HG02571 (cell line): ENCODE data around the gene NPLOC4.
"Not testable (repeated sequence)": the region's sequence is repeated elsewhere in the genome, so short reads cannot be mapped to it uniquely, and the experiment has no call there.

Source experiments
- ATAC-seq: cut with Tn5 transposase; IDR thresholded peaks from one replicate; pipeline ENCODE4 v1.9.1; 2021; ENCODE audit warnings: mild to moderate bottlenecking, moderate library complexity; ENCODE audit not compliant: unreplicated experiment

Gene NPLOC4

DNA sequence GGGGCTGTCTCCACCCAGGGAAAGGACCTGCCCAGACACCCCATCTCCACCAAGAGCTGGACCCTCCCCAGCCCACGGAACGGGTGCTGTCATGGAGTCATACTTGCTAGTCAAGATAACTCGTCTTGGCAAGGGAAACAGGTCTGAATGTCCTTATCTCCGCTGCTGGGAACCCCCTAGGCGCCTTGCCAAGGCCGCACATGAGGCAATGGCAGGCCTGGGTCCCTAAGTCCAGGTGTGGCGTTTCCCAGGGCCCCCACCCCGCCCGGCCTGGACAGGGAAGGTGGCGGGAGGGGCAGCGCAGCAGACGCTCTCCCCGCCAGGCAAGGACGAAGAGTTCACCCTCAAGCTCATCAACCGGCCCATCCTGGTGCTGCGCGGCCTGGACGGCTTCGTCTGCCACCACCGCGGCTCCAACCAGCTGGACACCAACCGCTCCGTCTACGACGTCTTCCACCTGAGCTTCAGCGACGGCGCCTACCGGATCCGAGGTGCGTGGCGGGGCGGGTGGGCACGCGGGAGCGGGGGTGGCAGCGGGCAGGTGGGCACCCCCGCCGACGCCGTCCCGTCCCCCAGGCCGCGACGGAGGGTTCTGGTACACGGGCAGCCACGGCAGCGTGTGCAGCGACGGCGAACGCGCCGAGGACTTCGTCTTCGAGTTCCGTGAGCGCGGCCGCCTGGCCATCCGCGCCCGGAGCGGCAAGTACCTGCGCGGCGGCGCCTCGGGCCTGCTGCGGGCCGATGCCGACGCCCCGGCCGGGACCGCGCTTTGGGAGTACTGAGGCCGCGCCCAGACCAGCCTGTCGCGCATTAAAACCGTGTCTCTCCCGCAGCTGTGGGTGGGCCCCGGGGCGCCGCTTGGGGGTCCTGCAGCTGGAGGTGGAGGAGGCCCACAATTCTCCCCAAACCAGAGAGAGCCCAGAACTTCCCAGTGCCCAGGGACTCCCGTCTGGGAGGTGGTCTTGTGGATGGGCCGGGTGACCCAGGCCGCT, 100.3 kb downstream of the NPLOC4 start:
- no peak for ATAC-seq

GRCh38 chr17:81535480-81536298, 101.2 kb downstream of the NPLOC4 start:
- ATAC-seq: no peak

- ATAC-seq: no peak
Measured at GRCh38 chr17:81535007-81535328, 101.9 kb downstream of the NPLOC4 start.

DNA sequence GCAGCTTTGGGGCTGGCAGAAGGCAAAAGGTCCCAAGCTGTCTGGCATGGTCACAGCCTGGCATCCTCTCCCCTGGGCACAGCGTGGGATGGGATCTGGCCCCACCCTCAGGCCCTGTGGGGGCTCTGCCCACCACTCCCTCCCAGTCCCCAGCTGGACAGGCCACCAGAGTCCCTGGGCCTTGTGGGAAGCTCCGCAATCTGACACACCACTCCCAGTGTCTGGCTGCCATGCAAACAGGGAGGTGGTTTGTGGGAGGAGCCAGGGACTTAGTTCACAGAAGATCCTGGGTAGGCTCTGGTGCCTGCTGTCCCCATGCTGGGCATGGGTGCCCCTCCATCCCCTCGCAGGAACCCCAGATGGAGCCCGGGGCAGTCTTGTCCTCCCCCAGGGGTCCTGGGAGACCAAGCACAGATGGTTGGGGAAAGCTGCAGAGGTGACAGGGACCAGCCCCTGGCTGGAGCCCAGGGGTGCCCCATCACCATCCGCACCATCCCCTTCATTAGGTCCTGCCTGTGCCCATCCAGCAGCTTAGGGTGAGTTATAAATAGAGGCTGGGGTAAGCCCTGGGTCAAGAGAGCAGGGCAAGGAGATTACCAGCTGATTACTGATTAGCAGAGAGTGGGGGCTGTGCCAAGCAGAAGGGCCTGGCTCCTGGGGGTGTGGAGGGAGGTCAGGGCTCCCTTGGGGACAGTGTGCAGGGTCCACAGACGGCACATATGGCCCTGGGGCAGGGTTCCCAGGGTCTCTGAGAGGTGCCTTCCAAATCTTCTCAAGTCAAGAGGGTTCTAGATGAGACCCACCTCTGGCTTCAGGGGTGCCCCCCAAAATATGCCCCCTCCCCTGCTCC, 102.5 kb downstream of the NPLOC4 start:
- no peak for ATAC-seq

DNA sequence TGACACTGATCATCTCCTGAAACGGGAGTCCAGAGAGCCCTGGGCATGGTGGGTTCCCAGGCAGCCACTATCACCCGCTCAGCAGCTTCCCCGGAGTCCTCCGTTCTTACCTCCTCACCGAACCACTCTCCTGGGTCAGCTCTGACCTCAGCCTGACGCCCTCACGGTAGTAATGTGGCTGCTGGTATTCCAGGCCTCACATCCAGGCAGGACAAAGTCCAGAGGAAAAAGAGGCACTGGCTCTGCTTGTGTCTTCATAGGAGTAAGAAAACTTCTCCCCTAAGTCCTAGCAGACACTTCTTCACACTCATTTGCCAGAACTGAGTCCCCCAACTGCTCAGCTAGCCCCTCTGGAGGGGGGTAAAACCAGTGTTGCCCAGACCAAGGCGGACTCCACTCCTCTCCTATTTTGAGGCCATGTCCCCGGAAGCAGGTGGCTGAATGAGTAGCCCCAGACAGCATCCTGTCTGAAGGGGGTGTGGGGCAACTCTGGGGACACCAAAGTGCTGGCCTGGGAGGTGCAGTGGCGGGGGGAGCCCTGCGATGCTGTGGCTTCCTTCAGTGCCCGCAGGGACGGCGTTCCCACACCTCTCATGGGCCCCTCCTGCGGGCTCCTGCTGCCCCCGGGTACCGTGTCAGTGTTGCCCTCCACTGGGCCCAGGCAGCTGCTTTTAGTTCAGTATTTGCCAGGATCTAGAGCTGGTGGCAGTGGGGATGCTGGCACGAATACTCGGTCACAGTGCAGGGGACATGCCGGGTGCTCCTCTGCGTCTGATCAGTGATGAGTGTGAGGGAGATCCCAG, 103.4 kb downstream of the NPLOC4 start:
- ATAC-seq: no peak

DNA sequence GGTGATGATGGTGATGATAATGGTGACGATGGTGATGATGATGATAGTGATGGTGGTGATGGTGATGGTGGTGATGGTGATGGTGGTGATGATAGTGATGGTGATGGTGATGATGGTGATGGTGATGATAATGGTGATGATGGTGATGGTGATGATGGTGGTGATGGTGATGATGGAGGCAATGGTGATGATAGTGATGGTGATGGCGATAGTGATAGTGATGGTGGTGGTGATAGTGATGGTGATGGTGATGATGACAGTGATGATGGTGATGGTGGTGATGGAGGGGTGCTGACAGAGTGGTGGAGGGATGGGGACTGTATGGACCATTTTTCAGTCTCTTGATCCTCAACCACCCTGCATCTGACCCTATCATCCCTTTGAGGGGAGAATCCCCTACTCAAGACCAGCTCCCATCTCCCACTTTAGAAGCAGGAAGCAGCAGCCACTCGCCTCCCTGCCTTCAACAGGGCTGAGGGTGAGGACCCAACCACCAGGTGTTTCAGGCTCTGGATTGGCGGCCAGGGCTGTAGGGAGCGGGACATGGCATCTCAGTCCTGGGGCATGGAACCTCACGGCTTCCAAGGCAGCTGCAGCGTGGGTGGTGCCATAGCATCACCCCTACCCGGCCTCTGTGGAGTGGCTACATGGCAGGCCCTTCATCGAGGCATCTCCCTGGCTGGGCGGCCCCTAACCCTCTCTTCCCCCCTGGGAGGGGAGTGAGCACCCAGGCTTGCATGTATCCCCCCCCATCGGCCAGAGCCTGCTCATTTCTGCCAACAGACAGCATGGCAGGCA, 104.2 kb downstream of the NPLOC4 start:
- ATAC-seq: no peak

DNA sequence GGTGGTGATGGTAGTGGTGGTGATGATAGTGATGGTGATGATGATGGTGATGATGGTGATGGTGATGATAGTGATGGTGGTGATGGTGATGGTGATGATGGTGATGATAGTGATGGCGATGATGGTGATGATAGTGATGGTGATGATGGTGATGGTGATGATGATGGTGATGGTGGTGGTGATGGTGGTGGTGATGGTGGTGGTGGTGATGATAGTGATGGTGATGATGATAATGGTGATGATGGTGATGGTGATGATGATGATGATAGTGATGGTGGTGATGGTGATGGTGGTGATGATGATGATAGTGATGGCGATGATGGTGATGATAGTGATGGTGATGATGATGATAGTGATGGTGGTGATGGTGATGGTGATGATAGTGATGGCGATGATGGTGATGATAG, 104.9 kb downstream of the NPLOC4 start:
- ATAC-seq: not testable (repeated sequence)

DNA sequence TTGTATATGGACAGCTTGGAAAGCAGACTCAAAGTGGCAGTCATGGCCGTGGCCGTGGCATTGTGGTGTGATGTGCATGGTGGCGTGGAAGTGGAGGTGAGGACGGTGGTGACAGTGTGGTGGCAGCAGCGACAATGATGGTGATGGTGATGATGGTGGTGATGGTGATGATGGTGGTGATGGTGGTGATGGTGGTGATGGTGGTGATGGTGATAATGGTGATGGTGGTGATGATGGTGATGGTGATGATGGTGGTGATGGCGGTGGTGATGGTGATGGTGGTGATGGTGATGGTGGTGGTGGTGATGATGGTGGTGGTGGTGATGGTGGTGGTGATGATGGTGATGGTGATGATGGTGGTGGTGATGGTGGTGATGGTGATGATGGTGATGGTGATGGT, 105.9 kb downstream of the NPLOC4 start:
- not testable (repeated sequence) for ATAC-seq

DNA sequence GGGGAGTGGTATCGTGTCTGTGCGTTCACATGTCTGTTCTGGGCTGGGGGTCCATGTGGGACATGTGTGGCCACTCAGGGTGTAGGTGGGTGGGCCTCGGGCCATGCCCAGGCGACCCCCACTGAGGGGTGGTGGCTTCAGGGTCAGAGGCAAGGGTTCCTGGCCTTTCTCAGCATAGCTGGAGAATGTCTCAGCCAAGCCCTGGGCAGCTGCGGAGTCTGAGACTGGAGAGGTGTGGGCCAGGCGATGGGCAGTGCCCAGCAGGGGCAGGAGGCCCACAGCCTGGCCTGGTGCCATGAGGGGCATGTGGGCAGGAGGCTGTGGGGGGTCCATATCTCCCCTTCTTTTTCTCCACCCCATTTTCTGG, 107.5 kb downstream of the NPLOC4 start:
- ATAC-seq: no peak

DNA sequence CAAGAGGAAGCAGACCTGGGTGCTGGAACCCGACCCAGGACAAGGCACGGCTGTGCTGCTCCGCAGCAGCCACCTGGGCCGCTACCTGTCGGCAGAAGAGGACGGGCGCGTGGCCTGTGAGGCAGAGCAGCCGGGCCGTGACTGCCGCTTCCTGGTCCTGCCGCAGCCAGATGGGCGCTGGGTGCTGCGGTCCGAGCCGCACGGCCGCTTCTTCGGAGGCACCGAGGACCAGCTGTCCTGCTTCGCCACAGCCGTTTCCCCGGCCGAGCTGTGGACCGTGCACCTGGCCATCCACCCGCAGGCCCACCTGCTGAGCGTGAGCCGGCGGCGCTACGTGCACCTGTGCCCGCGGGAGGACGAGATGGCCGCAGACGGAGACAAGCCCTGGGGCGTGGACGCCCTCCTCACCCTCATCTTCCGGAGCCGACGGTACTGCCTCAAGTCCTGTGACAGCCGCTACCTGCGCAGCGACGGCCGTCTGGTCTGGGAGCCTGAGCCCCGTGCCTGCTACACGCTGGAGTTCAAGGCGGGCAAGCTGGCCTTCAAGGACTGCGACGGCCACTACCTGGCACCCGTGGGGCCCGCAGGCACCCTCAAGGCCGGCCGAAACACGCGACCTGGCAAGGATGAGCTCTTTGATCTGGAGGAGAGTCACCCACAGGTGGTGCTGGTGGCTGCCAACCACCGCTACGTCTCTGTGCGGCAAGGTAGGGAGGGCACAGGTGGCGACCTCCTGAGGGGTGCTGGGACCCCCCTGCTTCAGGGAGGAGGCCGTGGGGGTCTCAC, 108.1 kb downstream of the NPLOC4 start:
- ATAC-seq: no peak

- ATAC-seq: no peak
Measured at GRCh38 chr17:81528384-81528650, 108.6 kb downstream of the NPLOC4 start.

- ATAC-seq: no peak
Measured at GRCh38 chr17:81527591-81528383, 109.1 kb downstream of the NPLOC4 start, which contains the start of gene FSCN2. TSS of gene FSCN2 (plus strand) at chr17:81528377. CDS start at chr17:81528532, 155 bp downstream.

GRCh38 chr17:81526662-81527571, 110.0 kb downstream of the NPLOC4 start:
- no peak for ATAC-seq

DNA sequence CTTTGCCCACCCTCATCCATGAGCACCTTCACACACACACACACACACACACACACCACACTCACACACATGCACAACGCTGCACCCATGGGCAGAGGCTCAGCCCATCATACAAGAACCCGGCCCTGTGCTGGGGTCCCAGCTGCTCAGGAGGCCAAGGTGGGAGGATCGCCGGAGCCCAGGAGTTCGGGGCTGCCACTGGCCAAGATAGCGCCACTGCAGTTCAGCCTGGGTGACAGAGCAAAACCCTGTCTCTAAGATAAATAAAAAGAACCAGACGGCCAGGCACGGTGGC, 112.1 kb downstream of the NPLOC4 start:
- no peak for ATAC-seq

DNA sequence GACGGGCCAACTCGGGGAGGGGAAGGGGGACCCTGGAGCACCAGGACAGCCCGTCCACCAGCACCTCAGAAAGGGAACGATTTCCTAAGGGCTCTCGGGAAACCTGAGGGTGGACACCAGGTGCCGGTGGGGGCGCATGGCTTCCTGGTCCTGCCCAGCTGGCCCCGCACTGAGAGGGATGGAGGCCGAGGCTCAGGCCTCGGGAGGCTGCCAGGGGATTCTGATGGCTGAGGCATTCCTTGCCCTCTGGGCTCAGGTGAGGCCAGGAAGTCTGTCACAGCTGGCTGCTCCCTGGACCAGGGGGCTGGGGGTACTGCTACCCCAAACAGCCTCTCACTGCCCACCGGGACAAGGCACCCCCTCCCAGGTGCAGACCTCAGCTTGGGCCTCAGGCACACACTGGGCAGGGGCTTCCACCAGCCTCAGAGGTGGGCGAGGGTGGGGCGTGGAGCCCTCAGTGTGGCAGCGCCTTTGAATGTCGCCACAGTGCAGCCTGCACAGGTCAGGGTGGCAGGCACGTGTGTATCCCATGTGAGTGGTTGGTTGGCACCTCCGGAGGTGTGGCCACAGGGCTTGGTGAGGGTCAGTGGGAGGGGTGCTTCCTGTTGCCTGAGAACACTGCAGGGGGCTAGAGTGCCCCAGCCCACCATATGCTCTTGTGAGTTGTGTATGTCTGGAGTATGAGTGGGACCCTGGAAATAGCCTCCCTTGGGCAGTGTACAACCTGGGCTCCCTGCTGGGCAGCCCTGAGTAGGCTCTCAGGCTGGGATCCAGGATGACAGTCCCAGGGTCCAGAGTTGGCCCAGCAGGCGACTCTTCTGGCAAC, 112.7 kb downstream of the NPLOC4 start:
- ATAC-seq: no peak

GRCh38 chr17:81523402-81524038, 113.4 kb downstream of the NPLOC4 start:
- ATAC-seq: no peak
